ENCODE data around the gene NEK5. TPM values are rescaled to one million over a fixed set of nuclear protein-coding genes. Genes with fewer than 3 reads are reported as not detected.
"Not testable (repeated sequence)": the region's sequence is repeated elsewhere in the genome, so short reads cannot be mapped to it uniquely, and the experiment has no call there.

Gene NEK5
- not detected in 2 replicates for total RNA-seq

- peak within 1 kb of the TSS; percentile 77 for H3K4me3 Mint-ChIP-seq
- H3K36me3 Mint-ChIP-seq (ENCODE audit: low read depth), result peaks cover 11% of the 10 kb centered on the region
- no peak within 1 kb of the TSS for H3K27ac Mint-ChIP-seq
- H3K27me3 Mint-ChIP-seq (ENCODE audit: insufficient read depth), result peaks cover 8% of the 10 kb centered on the region
- peaks cover 14% of the 10 kb centered on the region for H3K4me1 Mint-ChIP-seq (ENCODE audit: low read depth)
- intact Hi-C loops (cut with micrococcal nuclease), result loop anchor here (1.0 to 10.0 kb wide), 9 partner anchors 58 to 674 kb away; partner anchors contain the start of genes INTS6, TMEM272, VPS36 and WDFY2
- H3K9me3 Mint-ChIP-seq, result no peaks in the 10 kb centered on the region
- peak; percentile 52 for DNase-seq (ENCODE audit: low spot score)
Measured at GRCh38 chr13:52128714-52129700, at the start of gene NEK5. NEK5 (minus strand) TSS chr13:52129073; CDS start chr13:52127482, 1,591 bp downstream.

GRCh38 chr13:52177276-52177675 is 48.4 kb upstream of the NEK5 start:
- Mint-ChIP-seq H3K9me3 (no peaks in the 10 kb centered on the region), H3K4me1 (ENCODE audit: low read depth) (peaks cover 9% of the 10 kb centered on the region), H3K36me3 (ENCODE audit: low read depth) (peaks cover 19% of the 10 kb centered on the region), H3K4me3 (no peak overlapping the region), H3K27me3 (ENCODE audit: insufficient read depth) (no peaks in the 10 kb centered on the region), H3K27ac (no peak overlapping the region)
- intact Hi-C loops (cut with micrococcal nuclease), result no loop called here
- DNase-seq (ENCODE audit: low spot score), result no peak

GRCh38 chr13:52173970-52174369 is 45.1 kb upstream of the NEK5 start:
- not testable (repeated sequence) for DNase-seq (ENCODE audit: low spot score); H3K4me3 Mint-ChIP-seq; H3K27ac Mint-ChIP-seq; H3K27me3 Mint-ChIP-seq (ENCODE audit: insufficient read depth); H3K4me1 Mint-ChIP-seq (ENCODE audit: low read depth); H3K9me3 Mint-ChIP-seq
- intact Hi-C loops (cut with micrococcal nuclease), result loop anchor here (2.0 kb wide), 1 partner anchor 21 kb away; no protein-coding TSS in a partner anchor
- H3K36me3 Mint-ChIP-seq (ENCODE audit: low read depth), result peaks cover 16% of the 10 kb centered on the region

GRCh38 chr13:52173373-52173772 is 44.5 kb upstream of the NEK5 start:
- no peak for DNase-seq (ENCODE audit: low spot score)
- Mint-ChIP-seq H3K9me3 (no peaks in the 10 kb centered on the region), H3K27ac (no peak overlapping the region), H3K36me3 (ENCODE audit: low read depth) (peaks cover 16% of the 10 kb centered on the region), H3K4me1 (ENCODE audit: low read depth) (peaks cover 9% of the 10 kb centered on the region), H3K4me3 (no peak overlapping the region), H3K27me3 (ENCODE audit: insufficient read depth) (no peaks in the 10 kb centered on the region)
- intact Hi-C loops (cut with micrococcal nuclease), result no loop called here

GRCh38 chr13:52171686-52172085 is 42.8 kb upstream of the NEK5 start:
- H3K27ac Mint-ChIP-seq; H3K27me3 Mint-ChIP-seq (ENCODE audit: insufficient read depth); H3K4me1 Mint-ChIP-seq (ENCODE audit: low read depth); H3K4me3 Mint-ChIP-seq; intact Hi-C loops (cut with micrococcal nuclease); DNase-seq (ENCODE audit: low spot score); H3K9me3 Mint-ChIP-seq: not testable (repeated sequence)
- peaks cover 15% of the 10 kb centered on the region for H3K36me3 Mint-ChIP-seq (ENCODE audit: low read depth)

- H3K36me3 Mint-ChIP-seq (ENCODE audit: low read depth), result peaks cover 18% of the 10 kb centered on the region
Measured at GRCh38 chr13:52170828-52171391, 42.0 kb upstream of the NEK5 start.

GRCh38 chr13:52169839-52170238 is 41.0 kb upstream of the NEK5 start:
- intact Hi-C loops (cut with micrococcal nuclease), result no loop called here
- H3K27me3 Mint-ChIP-seq (ENCODE audit: insufficient read depth), result no peaks in the 10 kb centered on the region
- H3K9me3 Mint-ChIP-seq, result no peaks in the 10 kb centered on the region
- no peak overlapping the region for H3K4me3 Mint-ChIP-seq
- no peak for DNase-seq (ENCODE audit: low spot score)
- peaks cover 9% of the 10 kb centered on the region for H3K4me1 Mint-ChIP-seq (ENCODE audit: low read depth)
- H3K36me3 Mint-ChIP-seq (ENCODE audit: low read depth), result peaks cover 15% of the 10 kb centered on the region
- H3K27ac Mint-ChIP-seq, result no peak overlapping the region

More at GRCh38 chr13:52170828-52171391, 42.0 kb upstream of the NEK5 start:
- H3K4me3 Mint-ChIP-seq; DNase-seq (ENCODE audit: low spot score); intact Hi-C loops (cut with micrococcal nuclease); H3K27ac Mint-ChIP-seq; H3K27me3 Mint-ChIP-seq (ENCODE audit: insufficient read depth); H3K4me1 Mint-ChIP-seq (ENCODE audit: low read depth); H3K9me3 Mint-ChIP-seq: not testable (repeated sequence)

GRCh38 chr13:52165411-52165810 is 36.5 kb upstream of the NEK5 start:
- H3K27me3 Mint-ChIP-seq (ENCODE audit: insufficient read depth), result no peaks in the 10 kb centered on the region
- no peak overlapping the region for H3K27ac Mint-ChIP-seq
- DNase-seq (ENCODE audit: low spot score), result no peak
- H3K4me3 Mint-ChIP-seq, result no peak overlapping the region
- H3K36me3 Mint-ChIP-seq (ENCODE audit: low read depth), result peaks cover 6% of the 10 kb centered on the region
- H3K9me3 Mint-ChIP-seq, result no peaks in the 10 kb centered on the region
- intact Hi-C loops (cut with micrococcal nuclease), result no loop called here
- H3K4me1 Mint-ChIP-seq (ENCODE audit: low read depth), result peaks cover 19% of the 10 kb centered on the region

- no peak overlapping the region for H3K27ac Mint-ChIP-seq
- H3K9me3 Mint-ChIP-seq, result no peaks in the 10 kb centered on the region
- H3K36me3 Mint-ChIP-seq (ENCODE audit: low read depth), result peaks cover 6% of the 10 kb centered on the region
Measured at GRCh38 chr13:52164989-52165388, 36.1 kb upstream of the NEK5 start.

GRCh38 chr13:52163878-52164277 is 35.0 kb upstream of the NEK5 start:
- H3K9me3 Mint-ChIP-seq; H3K4me3 Mint-ChIP-seq; H3K36me3 Mint-ChIP-seq (ENCODE audit: low read depth); DNase-seq (ENCODE audit: low spot score); H3K27ac Mint-ChIP-seq; intact Hi-C loops (cut with micrococcal nuclease); H3K27me3 Mint-ChIP-seq (ENCODE audit: insufficient read depth): not testable (repeated sequence)
- H3K4me1 Mint-ChIP-seq (ENCODE audit: low read depth), result peaks cover 28% of the 10 kb centered on the region

More at GRCh38 chr13:52164989-52165388, 36.1 kb upstream of the NEK5 start:
- H3K4me1 Mint-ChIP-seq (ENCODE audit: low read depth), result peaks cover 21% of the 10 kb centered on the region
- no peak overlapping the region for H3K4me3 Mint-ChIP-seq
- no peaks in the 10 kb centered on the region for H3K27me3 Mint-ChIP-seq (ENCODE audit: insufficient read depth)
- intact Hi-C loops (cut with micrococcal nuclease), result no loop called here
- no peak for DNase-seq (ENCODE audit: low spot score)

- intact Hi-C loops (cut with micrococcal nuclease), result no loop called here
- H3K4me3 Mint-ChIP-seq, result no peak overlapping the region
- no peaks in the 10 kb centered on the region for H3K27me3 Mint-ChIP-seq (ENCODE audit: insufficient read depth)
- H3K36me3 Mint-ChIP-seq (ENCODE audit: low read depth), result peaks cover 8% of the 10 kb centered on the region
- H3K4me1 Mint-ChIP-seq (ENCODE audit: low read depth), result peaks cover 40% of the 10 kb centered on the region
- H3K27ac Mint-ChIP-seq, result no peak overlapping the region
- DNase-seq (ENCODE audit: low spot score), result no peak
- H3K9me3 Mint-ChIP-seq, result no peaks in the 10 kb centered on the region
Measured at GRCh38 chr13:52162279-52163101, 33.6 kb upstream of the NEK5 start.

- Mint-ChIP-seq H3K27me3 (ENCODE audit: insufficient read depth) (no peaks in the 10 kb centered on the region), H3K36me3 (ENCODE audit: low read depth) (peaks cover 4% of the 10 kb centered on the region), H3K27ac (no peak overlapping the region), H3K4me3 (no peak overlapping the region), H3K9me3 (no peaks in the 10 kb centered on the region), H3K4me1 (ENCODE audit: low read depth) (peaks cover 51% of the 10 kb centered on the region)
- no peak for DNase-seq (ENCODE audit: low spot score)
- intact Hi-C loops (cut with micrococcal nuclease), result no loop called here
Measured at GRCh38 chr13:52161181-52161646, 32.3 kb upstream of the NEK5 start.
